C4-2B (cell line): ENCODE data around the gene ZNF385A.

ENCODE experiments used
- CTCF ChIP-seq: fragments of 450-650 bp; conservative IDR thresholded peaks from 2 replicates; pipeline ENCODE4 v1.5.1; 2017; ENCODE audit warnings: mild to moderate bottlenecking
- ZFX ChIP-seq: fragments of 450-650 bp; IDR thresholded peaks from 2 replicates; pipeline ENCODE4 v1.6.1; 2017

- TF ChIP-seq CTCF, result no peak
- no peak for TF ChIP-seq ZFX
Observed at GRCh38 chr12:54368025-54368708, 16.4 kb downstream of the ZNF385A start.
